HCT116 (cell line): ENCODE measurements around the gene PAMR1. TPM values are rescaled to one million over a fixed set of nuclear protein-coding genes. Genes with fewer than 3 reads are reported as not detected.

Experiments used
- ATAC-seq: fragments of 200-7000 bp; cut with Tn5 transposase; 2 replicates; pipeline ENCODE4 v1.9.1; 2020; ENCODE audit warnings: mild to moderate bottlenecking, moderate library complexity
- BruUV-seq: library from RNA; stranded (reverse); fragments of 400-500 nt; replicated peaks from 2 replicates; lab custom pipeline; 2021; lab: Mats Ljungman, UMichigan
- CTCF ChIA-PET: fragments of 300-600 bp; sonication (Branson Sonifier 250); formaldehyde crosslinking; loops from one replicate; lab custom pipeline; 2021; ENCODE audit warnings: antibody characterized with exemption; lab: Charles Lee
- POLR2A ChIA-PET: fragments of 300-600, 350-600 bp; sonication (Branson Sonifier 250); formaldehyde crosslinking; loops from one replicate; lab custom pipeline; 2021; ENCODE audit warnings: antibody characterized with exemption; lab: Charles Lee
- RAD21 ChIA-PET, 2 experiments: fragments of 300-600 bp; sonication (Branson Sonifier 250); formaldehyde crosslinking; loops; one replicate each; lab custom pipeline; 2023; ENCODE audit warnings: low total read pairs in 2 of 2; ENCODE audit not compliant: uncharacterized antibody in 2 of 2, unreplicated experiment in 2 of 2, low non-redundant PET in 1 of 2; lab: Charles Lee
- DNase-seq: peaks from one replicate; pipeline ENCODE4 v3.0.0-alpha.2; 2010; ENCODE audit warnings: low read depth, low spot score
- H2AFZ ChIP-seq: fragments of 200-600 bp; shearing (Covaris generic), sonication (generic); 2 replicates; pipeline ENCODE4 v1.6.1; 2017; ENCODE audit warnings: low read depth, mixed run types, mixed read lengths, antibody characterized with exemption, low read length; ENCODE audit not compliant: poor library complexity, severe bottlenecking
- H3K27ac ChIP-seq: 2 replicates; pipeline ENCODE4 v1.5.1; 2012; ENCODE audit warnings: low read depth, low read length
- H3K27me3 ChIP-seq: fragments of 200-600 bp; sonication (generic); 2 replicates; pipeline ENCODE4 v1.6.1; 2016; ENCODE audit warnings: mixed run types, low read length, mixed read lengths; ENCODE audit not compliant: insufficient read depth
- H3K36me3 ChIP-seq, 2 experiments: fragments of 200-500 bp in 1 of 2; fragments of 200-600 bp in 1 of 2; sonication (Bioruptor generic) in 1 of 2; sonication (generic) in 1 of 2; 2 replicates each; pipeline versions ENCODE4 v1.5.1 to v1.6.1; 2014 to 2016; ENCODE audit warnings: low read length in 2 of 2, inconsistent platforms in 1 of 2, mixed read lengths in 1 of 2, mixed run types in 1 of 2; ENCODE audit not compliant: insufficient read depth in 2 of 2, control insufficient read depth in 1 of 2
- H3K4me1 ChIP-seq, 2 experiments: fragments of 200-600 bp in 1 of 2; sonication (generic) in 1 of 2; 2 replicates each; pipeline versions ENCODE4 v1.5.1 to v1.6.1; 2012 to 2017; ENCODE audit warnings: low read length in 2 of 2, inconsistent platforms in 1 of 2, mild to moderate bottlenecking in 1 of 2, mixed read lengths in 1 of 2, mixed run types in 1 of 2, moderate library complexity in 1 of 2; ENCODE audit not compliant: insufficient read depth in 2 of 2, control insufficient read depth in 1 of 2
- H3K4me2 ChIP-seq: fragments of 200-600 bp; sonication (generic); 2 replicates; pipeline ENCODE4 v1.6.1; 2017; ENCODE audit warnings: mixed run types, low read length, mixed read lengths
- H3K4me3 ChIP-seq, 2 experiments: fragments of 200-600 bp in 1 of 2; sonication (generic) in 1 of 2; replicated peaks in 1 of 2; 2 replicates each; pipeline ENCODE4 v1.5.1; 2011 to 2016; ENCODE audit warnings: low read length in 2 of 2, control low read depth in 1 of 2, low read depth in 1 of 2, mild to moderate bottlenecking in 1 of 2, mixed read lengths in 1 of 2, mixed run types in 1 of 2
- H3K79me2 ChIP-seq: fragments of 200-600 bp; sonication (generic); 2 replicates; pipeline ENCODE4 v1.6.1; 2017; ENCODE audit warnings: mild to moderate bottlenecking, mixed run types, low read length, moderate library complexity, mixed read lengths; ENCODE audit not compliant: insufficient read depth
- H3K9ac ChIP-seq: fragments of 200-600 bp; sonication (generic); 2 replicates; pipeline ENCODE4 v1.6.1; 2016; ENCODE audit warnings: low read length, mixed read lengths
- H3K9me2 ChIP-seq: fragments of 200-600 bp; sonication (generic), shearing (Covaris generic); 2 replicates; pipeline ENCODE4 v1.6.1; 2017; ENCODE audit warnings: mixed run types, mild to moderate bottlenecking, moderate library complexity; ENCODE audit not compliant: insufficient read depth
- H3K9me3 ChIP-seq, 2 experiments: fragments of 200-500 bp in 1 of 2; fragments of 200-600 bp in 1 of 2; sonication (Bioruptor generic) in 1 of 2; sonication (generic) in 1 of 2; 2 replicates each; pipeline ENCODE4 v1.6.1; 2014 to 2017; ENCODE audit warnings: low read length in 2 of 2, mixed read lengths in 2 of 2, inconsistent platforms in 1 of 2, low read depth in 1 of 2, mild to moderate bottlenecking in 1 of 2, mixed run types in 1 of 2, moderate library complexity in 1 of 2; ENCODE audit not compliant: control insufficient read depth in 1 of 2, insufficient read depth in 1 of 2
- H4K20me1 ChIP-seq: fragments of 200-600 bp; sonication (generic), shearing (Covaris generic); 2 replicates; pipeline ENCODE4 v1.6.1; 2017; ENCODE audit warnings: mixed run types, mild to moderate bottlenecking, moderate library complexity; ENCODE audit not compliant: insufficient read depth
- CBX3 ChIP-seq: IDR thresholded peaks from 2 replicates; pipeline ENCODE4 v1.6.1; 2012; ENCODE audit warnings: low read depth
- ELF1 ChIP-seq: IDR thresholded peaks from 2 replicates; pipeline ENCODE4 v1.6.1; 2012; ENCODE audit warnings: low read depth, borderline replicate concordance
- EZH2 ChIP-seq: fragments of 200-600 bp; sonication (generic); IDR thresholded peaks from 2 replicates; pipeline ENCODE4 v1.6.1; 2017; ENCODE audit warnings: antibody characterized with exemption, mixed run types
- FOSL1 ChIP-seq: IDR thresholded peaks from 2 replicates; pipeline ENCODE4 v1.6.1; 2012; ENCODE audit warnings: low read depth
- JUND ChIP-seq: IDR thresholded peaks from 2 replicates; pipeline ENCODE4 v1.6.1; 2012
- POLR2A ChIP-seq: IDR thresholded peaks from 2 replicates; pipeline ENCODE4 v1.7.0; 2011; ENCODE audit warnings: borderline replicate concordance; ENCODE audit not compliant: insufficient read depth, insufficient read length; ENCODE audit errors: extremely low read depth
- RAD21 ChIP-seq: IDR thresholded peaks from 2 replicates; pipeline ENCODE4 v1.6.1; 2012; ENCODE audit warnings: low read depth, mild to moderate bottlenecking
- SP1 ChIP-seq: IDR thresholded peaks from 2 replicates; pipeline ENCODE4 v1.6.1; 2012; ENCODE audit warnings: low read depth
- TCF7L2 ChIP-seq: IDR thresholded peaks from 2 replicates; pipeline ENCODE4 v1.7.0; 2011; ENCODE audit warnings: borderline replicate concordance, inconsistent platforms; ENCODE audit not compliant: insufficient read depth, insufficient read length; ENCODE audit errors: extremely low read depth
- ZFX ChIP-seq: fragments of 450-650 bp; IDR thresholded peaks from 2 replicates; pipeline ENCODE4 v1.6.1; 2017
- ZNF274 ChIP-seq: fragments of 200-500 bp; sonication (Bioruptor generic); IDR thresholded peaks from 2 replicates; pipeline ENCODE4 v1.6.1; 2014; ENCODE audit warnings: mild to moderate bottlenecking, low read depth, low read length, inconsistent platforms
- intact Hi-C: fragments of 100-400 bp; cut with micrococcal nuclease; formaldehyde crosslinking; loops from 2 replicates; pipeline ENCODE4 v1.10.0; 2022
- total RNA-seq: library from RNA; stranded (reverse); gene quantifications from one replicate; pipeline ENCODE4 v1.2.1, GENCODE V29; 2021; ENCODE audit not compliant: unreplicated experiment
- TF ChIP-seq, protein P1 (sequence below): IDR thresholded peaks from 2 replicates; pipeline ENCODE4 v1.6.1; 2012
- TF ChIP-seq, protein P2 (sequence below): IDR thresholded peaks from 2 replicates; pipeline ENCODE4 v1.6.1; 2011; ENCODE audit warnings: mild to moderate bottlenecking, low read length, moderate library complexity; ENCODE audit not compliant: insufficient replicate concordance; ENCODE audit errors: extremely low read depth
- TF ChIP-seq, protein P3 (sequence below), 3 experiments: fragments of 200-600 bp in 1 of 3; sonication (generic) in 1 of 3; IDR thresholded peaks in 2 of 3; conservative IDR thresholded peaks in 1 of 3; 2 replicates each; pipeline ENCODE4 v1.5.1; 2012 to 2017; ENCODE audit warnings: low read depth in 2 of 3, low read length in 2 of 3, antibody characterized with exemption in 1 of 3, borderline replicate concordance in 1 of 3, control low read depth in 1 of 3, mild to moderate bottlenecking in 1 of 3, mixed read lengths in 1 of 3, mixed run types in 1 of 3, moderate library complexity in 1 of 3; ENCODE audit not compliant: insufficient read depth in 1 of 3

PAMR1 gene
- total RNA-seq, 1 experiment from 2014 or later: not detected

- Histone ChIP-seq H3K4me3 (no peak overlapping the region), H3K9me2 (no peaks in the 10 kb centered on the region), H3K9me3 (peaks cover 0 to 6% of the 10 kb centered on the region in 2 experiments; a peak in 1 of 4 replicates), H3K27me3 (peaks cover 9% of the 10 kb centered on the region; the same call in 1 of the 2 replicates), H2AFZ (no peak overlapping the region), H3K9ac (no peak overlapping the region), H3K4me1 (peaks cover 0 to 4% of the 10 kb centered on the region in 2 experiments; a peak in 1 of 4 replicates), H3K36me3 (no peaks in the 10 kb centered on the region), H4K20me1 (no peaks in the 10 kb centered on the region), H3K79me2 (no peaks in the 10 kb centered on the region), H3K27ac (no peak overlapping the region), H3K4me2 (no peak overlapping the region)
- intact Hi-C loops: no loop called here
- no peak for ATAC-seq
- ChIA-PET POLR2A (no interaction called here), RAD21 (no interaction called here), CTCF (interaction anchor here (1.0 kb wide), 1 partner anchor 782 kb away, joined by 3 read pairs; no protein-coding TSS in a partner anchor)
- DNase-seq: no peak
- BruUV-seq: no TSS peak
- TF ChIP-seq RAD21: no peak
- no peak for TF ChIP-seq POLR2A
- TF ChIP-seq ZNF274: no peak
- TF ChIP-seq ZFX: no peak
- TF ChIP-seq, protein P1, sequence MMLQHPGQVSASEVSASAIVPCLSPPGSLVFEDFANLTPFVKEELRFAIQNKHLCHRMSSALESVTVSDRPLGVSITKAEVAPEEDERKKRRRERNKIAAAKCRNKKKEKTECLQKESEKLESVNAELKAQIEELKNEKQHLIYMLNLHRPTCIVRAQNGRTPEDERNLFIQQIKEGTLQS: no peak
- TF ChIP-seq TCF7L2: no peak
- TF ChIP-seq CBX3: no peak
- TF ChIP-seq, protein P2, sequence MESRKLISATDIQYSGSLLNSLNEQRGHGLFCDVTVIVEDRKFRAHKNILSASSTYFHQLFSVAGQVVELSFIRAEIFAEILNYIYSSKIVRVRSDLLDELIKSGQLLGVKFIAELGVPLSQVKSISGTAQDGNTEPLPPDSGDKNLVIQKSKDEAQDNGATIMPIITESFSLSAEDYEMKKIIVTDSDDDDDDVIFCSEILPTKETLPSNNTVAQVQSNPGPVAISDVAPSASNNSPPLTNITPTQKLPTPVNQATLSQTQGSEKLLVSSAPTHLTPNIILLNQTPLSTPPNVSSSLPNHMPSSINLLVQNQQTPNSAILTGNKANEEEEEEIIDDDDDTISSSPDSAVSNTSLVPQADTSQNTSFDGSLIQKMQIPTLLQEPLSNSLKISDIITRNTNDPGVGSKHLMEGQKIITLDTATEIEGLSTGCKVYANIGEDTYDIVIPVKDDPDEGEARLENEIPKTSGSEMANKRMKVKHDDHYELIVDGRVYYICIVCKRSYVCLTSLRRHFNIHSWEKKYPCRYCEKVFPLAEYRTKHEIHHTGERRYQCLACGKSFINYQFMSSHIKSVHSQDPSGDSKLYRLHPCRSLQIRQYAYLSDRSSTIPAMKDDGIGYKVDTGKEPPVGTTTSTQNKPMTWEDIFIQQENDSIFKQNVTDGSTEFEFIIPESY: no peak
- no peak for TF ChIP-seq JUND
- TF ChIP-seq ELF1: no peak
- no peak for TF ChIP-seq SP1
- TF ChIP-seq FOSL1: no peak
- TF ChIP-seq, protein P3, sequence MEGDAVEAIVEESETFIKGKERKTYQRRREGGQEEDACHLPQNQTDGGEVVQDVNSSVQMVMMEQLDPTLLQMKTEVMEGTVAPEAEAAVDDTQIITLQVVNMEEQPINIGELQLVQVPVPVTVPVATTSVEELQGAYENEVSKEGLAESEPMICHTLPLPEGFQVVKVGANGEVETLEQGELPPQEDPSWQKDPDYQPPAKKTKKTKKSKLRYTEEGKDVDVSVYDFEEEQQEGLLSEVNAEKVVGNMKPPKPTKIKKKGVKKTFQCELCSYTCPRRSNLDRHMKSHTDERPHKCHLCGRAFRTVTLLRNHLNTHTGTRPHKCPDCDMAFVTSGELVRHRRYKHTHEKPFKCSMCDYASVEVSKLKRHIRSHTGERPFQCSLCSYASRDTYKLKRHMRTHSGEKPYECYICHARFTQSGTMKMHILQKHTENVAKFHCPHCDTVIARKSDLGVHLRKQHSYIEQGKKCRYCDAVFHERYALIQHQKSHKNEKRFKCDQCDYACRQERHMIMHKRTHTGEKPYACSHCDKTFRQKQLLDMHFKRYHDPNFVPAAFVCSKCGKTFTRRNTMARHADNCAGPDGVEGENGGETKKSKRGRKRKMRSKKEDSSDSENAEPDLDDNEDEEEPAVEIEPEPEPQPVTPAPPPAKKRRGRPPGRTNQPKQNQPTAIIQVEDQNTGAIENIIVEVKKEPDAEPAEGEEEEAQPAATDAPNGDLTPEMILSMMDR (IDR thresholded peaks at IDR 0.05 in 2 of 3, conservative IDR thresholded peaks at IDR 0.05 in 1 of 3; ENCODE audit: borderline replicate concordance in 1 of 3, insufficient read depth in 1 of 3, low read depth in 2 of 3, low read length in 2 of 3): no peak
- TF ChIP-seq EZH2: no peak
Observed at GRCh38 chr11:35483131-35483820, 42.1 kb downstream of the PAMR1 start.
